Lower leg skin (tissue), 3 donors: ENCODE data around the gene STX8.

ENCODE experiments used
- POLR2A ChIP-seq, 2 donors: fragments of 450-650 bp; IDR thresholded peaks; one replicate each; pipeline ENCODE4 v1.6.1; 2016 to 2017; ENCODE audit warnings: antibody characterized with exemption in 2 of 2, mild to moderate bottlenecking in 1 of 2, moderate library complexity in 1 of 2
- TF ChIP-seq, protein P1 (sequence below), 3 donors: fragments of 450-650 bp; IDR thresholded peaks; one replicate each; pipeline ENCODE4 v1.5.1; 2016; ENCODE audit warnings: antibody characterized with exemption in 3 of 3, mild to moderate bottlenecking in 3 of 3, moderate library complexity in 2 of 3

DNA sequence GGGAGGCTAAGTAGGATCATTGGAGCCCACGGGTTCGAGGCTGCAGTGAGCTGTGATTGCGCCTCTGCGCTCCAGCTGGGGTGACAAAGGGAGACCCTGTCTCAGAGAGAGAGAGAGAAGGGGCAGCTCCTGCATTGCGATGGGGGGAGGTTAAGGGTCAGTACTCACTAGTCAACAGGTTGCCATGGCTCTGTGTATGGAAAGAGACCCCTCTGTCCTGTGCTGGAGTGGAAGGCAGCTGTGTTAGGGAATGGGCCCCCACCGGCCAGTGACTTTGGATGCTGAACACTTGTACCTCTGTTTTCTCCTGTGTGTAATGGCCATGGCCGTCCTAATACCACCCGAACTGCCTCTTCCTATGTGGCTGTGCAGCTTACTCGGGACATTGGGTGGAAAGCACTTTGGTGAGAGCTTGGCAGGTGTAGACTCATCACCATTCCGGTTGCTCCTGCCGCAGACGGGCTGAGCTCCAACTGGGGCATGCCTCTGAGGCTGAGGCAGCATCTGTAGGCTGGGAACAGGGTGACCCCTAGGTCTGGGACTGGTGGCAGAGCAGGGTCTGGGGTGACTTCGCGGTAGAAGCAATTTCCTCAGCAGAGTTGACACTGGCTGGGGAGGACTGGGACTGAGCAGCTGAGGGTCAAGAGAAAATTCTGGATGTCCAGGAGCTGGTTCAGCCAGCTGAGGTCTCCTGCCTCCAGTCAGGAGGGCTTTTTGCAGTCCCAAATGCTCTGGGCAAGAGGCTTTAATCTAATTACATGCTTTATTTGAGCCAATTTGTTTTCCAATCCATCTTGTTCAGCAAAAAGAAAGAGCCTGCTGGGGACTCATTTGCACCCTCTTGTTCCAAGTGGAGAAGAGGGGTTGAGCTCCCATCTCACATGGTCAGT lies 369.9 kb downstream of the STX8 start:
- TF ChIP-seq, protein P1, sequence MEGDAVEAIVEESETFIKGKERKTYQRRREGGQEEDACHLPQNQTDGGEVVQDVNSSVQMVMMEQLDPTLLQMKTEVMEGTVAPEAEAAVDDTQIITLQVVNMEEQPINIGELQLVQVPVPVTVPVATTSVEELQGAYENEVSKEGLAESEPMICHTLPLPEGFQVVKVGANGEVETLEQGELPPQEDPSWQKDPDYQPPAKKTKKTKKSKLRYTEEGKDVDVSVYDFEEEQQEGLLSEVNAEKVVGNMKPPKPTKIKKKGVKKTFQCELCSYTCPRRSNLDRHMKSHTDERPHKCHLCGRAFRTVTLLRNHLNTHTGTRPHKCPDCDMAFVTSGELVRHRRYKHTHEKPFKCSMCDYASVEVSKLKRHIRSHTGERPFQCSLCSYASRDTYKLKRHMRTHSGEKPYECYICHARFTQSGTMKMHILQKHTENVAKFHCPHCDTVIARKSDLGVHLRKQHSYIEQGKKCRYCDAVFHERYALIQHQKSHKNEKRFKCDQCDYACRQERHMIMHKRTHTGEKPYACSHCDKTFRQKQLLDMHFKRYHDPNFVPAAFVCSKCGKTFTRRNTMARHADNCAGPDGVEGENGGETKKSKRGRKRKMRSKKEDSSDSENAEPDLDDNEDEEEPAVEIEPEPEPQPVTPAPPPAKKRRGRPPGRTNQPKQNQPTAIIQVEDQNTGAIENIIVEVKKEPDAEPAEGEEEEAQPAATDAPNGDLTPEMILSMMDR (IDR thresholded peaks at IDR 0.05): no peak
- no peak for TF ChIP-seq POLR2A (IDR thresholded peaks at IDR 0.05)
